ENCODE measurements around the gene TMEM50A. TPM values are rescaled to one million over a fixed set of nuclear protein-coding genes. Genes with fewer than 3 reads are reported as not detected.

The TMEM50A gene
- total and polyA plus RNA-seq, 2 of the 13 experiments (the other 11 are each of a cell fraction or from before 2014, with no cell fraction given), result 51.2 to 61.2 TPM

GRCh38 chr1:25338188-25338981, at the start of gene TMEM50A (continued):
- TF ChIP-seq ZNF142 (CRISPR knock-in tag; IDR thresholded peaks at IDR 0.05) (peak; percentile 84; the same call in 1 of the 2 replicates), PHF20 (CRISPR knock-in tag; IDR thresholded peaks at IDR 0.05) (peak; percentile 78), NPAS2 (CRISPR knock-in tag; IDR thresholded peaks at IDR 0.05; ENCODE audit: borderline replicate concordance) (no peak), U2AF1 (optimal IDR thresholded peaks at IDR 0.05; ENCODE audit: low read depth, low read length) (no peak), AGO1 (IDR thresholded peaks at IDR 0.05; ENCODE audit: low read depth, low read length, poor library complexity, severe bottlenecking) (no peak), RERE (CRISPR knock-in tag; IDR thresholded peaks at IDR 0.05; ENCODE audit: low read depth) (no peak), MATR3 (CRISPR knock-in tag; IDR thresholded peaks at IDR 0.05) (no peak), GTF2F1 (IDR thresholded peaks at IDR 0.05; ENCODE audit: low read length) (no peak)
